NCI-H748 (cell line): ENCODE results near the gene DNAJB9.
"Not testable (repeated sequence)": the region's sequence is repeated elsewhere in the genome, so short reads cannot be mapped to it uniquely, and the experiment has no call there.

ENCODE experiments used
- DNase-seq: peaks from one replicate; lab custom pipeline; 2025; ENCODE audit not compliant: unreplicated experiment; lab: John Stamatoyannopoulos, UW

The DNAJB9 gene

DNA sequence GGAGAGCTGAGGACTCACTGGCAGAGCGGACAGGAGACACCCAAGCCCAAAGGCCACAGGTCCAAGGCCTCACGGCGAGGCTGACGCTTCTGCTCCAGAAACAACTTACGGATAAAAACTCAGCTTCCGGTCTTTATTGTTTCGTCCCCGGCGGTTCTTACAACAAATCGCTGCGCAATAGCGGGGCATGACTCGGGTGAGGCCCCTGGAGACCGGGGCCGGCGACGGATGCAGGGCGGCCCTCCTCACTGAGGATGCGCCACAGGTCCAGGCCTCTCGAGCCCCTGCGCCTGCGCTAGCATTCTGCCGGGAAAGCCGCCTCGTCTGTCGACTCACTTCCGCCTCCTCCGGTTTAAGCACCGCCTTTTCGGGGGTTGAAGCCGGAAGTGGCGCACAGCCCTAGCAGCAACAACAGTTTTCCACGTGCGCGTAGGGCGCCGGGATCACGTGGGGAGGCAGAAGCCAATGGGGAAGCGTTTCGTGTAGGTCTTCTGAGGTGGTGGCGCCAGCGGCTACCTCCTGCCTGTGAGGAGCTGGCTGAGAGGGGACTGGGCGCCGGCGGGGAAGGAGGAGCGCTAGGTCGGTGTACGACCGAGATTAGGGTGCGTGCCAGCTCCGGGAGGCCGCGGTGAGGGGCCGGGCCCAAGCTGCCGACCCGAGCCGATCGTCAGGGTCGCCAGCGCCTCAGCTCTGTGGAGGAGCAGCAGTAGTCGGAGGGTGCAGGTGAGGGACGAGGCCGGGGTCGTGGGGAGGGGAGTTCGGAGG, at the start of gene DNAJB9, which contains the start of gene THAP5:
Gene DNAJB9, plus strand, starts transcription at position 494 of the 765 bp plus-strand sequence. CDS start 1,853 bp downstream, outside the sequence.
Gene THAP5, minus strand, starts transcription at position 326 of the 765 bp plus-strand sequence. Its CDS starts 137 bp downstream, at position 189.
- DNase-seq, result peak; percentile 100

DNA sequence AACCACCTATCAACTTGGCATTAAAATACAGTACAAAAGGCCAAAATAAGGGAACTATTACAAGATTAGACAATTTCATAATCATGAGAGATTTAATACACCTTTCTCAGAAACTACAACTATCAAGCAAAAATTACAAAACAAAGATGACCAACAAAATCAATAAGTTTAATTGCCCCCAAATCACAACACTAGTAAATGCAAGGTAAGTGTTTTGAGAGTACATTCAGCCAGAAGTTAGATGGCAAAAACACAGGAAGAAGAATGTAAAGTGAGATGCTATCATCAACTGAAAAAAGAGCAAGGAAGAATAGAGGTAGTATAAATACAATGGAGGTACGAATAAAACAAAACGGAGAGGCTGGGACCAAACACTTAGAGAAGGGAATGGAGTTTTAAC, 46.9 kb upstream of the DNAJB9 start:
- DNase-seq, result no peak

DNA sequence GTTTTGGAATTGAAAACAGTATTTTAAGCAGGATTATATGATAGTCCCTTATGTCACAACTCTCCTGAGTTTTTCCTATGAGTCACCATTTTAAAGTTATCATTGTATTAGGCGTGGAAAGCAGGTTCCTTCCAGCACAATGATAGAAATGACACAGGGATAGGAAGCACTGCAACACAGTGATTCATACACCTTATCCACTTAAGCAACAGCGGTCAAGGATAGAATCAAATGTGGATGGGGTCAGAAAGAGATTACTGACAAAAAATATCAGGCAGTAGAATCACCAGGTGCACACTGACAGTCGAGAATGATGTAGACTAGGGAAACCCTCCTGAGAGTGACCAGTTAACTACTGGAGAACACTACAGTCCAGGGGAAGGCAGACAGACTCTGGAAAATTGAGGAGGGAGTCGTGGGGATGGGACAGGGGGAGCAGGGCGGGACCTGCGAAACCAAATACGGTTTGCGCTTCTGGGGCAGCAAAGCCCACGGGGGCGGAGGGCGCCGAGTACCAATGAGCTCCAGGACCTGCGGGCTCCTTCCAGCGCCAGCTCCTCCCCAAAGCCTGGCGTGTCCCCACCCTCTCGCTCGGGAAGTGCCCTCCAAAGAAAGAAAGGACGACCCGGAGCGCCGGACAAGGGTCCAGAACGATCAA, 44.2 kb upstream of the DNAJB9 start:
- peak; percentile 91 for DNase-seq

DNA sequence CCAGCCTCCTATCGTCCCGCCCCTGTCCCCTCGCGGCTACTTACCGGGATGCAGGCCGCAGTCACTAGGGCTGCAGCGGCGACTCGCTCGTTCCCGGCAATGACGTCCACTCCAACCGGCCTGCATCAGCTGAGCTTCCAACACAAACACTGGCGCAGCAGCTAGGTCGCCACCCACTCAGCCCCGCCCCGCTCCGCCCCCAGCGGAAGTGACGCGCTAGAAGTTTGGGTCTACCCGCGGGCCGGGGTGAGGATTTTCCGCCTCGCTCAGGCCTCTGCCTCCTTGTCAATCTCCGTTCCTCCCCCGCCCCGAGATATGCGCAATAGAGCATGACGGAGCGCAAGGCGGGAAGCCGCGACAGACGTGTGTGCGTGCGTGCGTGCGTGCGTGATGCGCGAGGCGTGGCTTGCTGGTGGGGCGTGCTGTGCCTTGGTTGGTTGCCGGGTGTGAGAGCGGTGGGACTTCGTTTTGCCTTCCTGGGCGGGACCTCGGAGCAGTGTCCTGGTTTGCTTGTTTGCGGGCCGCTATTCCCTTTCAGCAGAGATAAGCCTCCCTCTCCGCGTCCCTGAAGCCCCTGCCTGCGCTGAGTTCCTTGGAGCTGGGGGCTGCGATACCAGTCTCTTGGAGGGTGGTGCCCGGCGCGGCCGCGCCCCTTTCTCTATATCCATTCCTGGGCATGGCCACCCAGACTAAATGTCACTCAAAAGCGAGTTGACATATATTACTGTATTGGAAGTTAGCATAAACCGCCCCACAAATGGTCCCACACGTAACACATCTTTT, 43.5 kb upstream of the DNAJB9 start, which contains the start of gene PNPLA8:
Gene PNPLA8, minus strand, starts transcription at position 151 of the 783 bp plus-strand sequence. CDS start 10,644 bp downstream, outside the sequence.
- peak; percentile 99 for DNase-seq

DNA sequence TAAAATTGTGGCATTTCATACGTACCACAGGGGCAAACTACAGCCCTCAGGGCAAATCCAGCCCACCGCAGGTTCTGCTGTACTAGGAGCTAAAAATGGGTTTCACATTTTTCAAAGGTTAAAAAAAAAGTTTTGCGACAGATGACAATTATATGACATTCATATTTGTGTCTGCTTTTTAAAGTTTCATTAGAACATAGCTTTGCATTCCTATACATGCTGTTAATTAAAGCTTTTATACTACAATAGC, 43.0 kb upstream of the DNAJB9 start:
- no peak for DNase-seq

DNA sequence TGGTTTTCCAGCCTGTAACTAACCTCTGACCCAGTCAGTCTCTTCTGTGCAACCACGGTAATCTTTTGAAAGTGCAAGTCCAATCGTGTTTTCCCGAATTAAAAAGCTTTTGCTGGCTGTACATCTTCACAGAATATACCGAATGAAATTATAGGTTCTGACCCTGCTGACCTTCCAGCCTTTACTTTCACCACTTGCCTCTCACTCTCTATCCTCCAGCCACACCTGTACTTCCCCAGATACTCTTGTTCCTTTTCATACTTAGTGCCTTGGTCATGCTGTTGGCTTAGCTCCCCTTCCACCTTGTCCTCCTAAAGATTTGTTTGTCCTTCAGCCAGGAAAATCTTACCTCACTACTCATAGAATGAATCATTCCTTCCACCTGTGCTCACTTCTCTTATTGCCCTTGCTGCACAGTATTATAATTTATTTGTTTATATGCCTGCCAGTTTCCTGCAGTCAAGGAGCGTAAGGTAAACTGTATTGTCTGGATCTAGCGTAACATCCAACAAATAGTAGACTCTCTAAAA, 41.4 kb upstream of the DNAJB9 start:
- DNase-seq, result no peak

DNA sequence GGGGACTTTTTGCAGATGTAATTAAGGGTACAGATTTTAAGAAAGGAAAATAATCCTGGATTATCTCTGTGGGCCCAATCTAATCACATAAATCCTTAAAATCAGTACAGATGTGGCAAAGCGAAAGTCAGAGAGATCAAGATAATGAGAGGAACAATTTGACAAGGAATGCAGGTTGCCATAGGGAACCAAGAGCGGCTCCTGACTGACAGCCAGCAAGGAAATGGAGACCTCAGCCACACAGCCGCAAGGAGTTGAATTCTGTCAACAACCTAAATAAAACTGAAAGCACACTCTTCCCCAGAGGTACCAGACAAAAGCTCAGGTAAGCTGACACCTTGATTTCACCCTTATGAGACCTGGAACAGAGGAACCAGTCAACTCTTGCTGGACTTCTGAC, 40.3 kb upstream of the DNAJB9 start:
- DNase-seq, result no peak

DNA sequence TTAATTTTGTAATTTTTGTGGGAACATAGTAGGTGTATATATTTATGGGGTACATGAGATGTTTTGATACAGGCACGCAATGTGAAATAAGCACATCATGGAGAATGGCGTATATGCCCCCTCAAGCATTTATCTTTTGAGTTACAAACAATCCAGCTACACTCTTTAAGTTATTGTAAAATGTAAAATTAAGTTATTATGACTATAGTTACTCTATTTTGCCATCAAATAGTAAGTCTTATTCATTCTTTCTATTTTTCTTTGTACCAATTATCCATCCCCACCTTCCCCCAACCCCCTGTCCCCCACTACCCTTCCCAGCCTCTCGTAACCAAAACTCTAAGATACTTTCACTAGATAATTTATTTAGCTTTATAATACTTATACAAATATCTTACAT, 36.0 kb upstream of the DNAJB9 start:
- no peak for DNase-seq

DNA sequence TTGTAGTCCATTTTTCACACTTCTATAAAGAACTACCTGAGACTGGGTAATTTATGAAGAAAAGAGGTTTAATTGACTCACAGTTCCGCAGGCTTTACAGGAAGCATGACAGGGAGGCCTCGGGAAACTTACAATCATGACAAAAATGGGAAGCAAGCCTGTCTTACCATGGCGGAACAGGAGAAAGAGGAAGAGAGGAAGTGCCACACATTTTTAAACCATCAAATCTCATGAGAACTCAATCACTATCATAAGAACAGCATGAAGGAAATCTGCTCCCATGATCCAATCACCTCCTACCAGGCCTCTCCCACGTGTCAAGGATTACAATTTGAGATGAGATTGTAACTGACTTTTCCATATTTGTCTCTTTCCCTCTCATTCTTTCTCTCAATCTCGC, 34.4 kb upstream of the DNAJB9 start:
- no peak for DNase-seq

DNA sequence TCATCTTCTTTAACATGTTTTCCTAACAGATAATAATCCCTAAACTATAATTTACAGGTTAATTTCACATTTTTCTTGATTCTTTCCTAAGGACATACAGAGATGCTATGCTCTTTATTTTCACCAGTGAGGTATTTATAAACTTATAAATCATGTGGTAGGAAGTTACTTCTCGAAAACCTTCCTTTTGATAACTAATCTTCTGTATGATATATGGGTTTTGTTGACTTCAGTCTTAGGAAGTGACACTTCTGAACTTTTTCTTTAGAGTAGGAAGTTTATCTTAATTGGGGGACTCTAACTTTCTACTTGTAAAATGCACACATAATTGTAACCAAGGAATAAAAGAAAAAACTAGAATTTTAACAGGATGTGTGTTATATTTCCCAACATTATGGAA, 33.9 kb upstream of the DNAJB9 start:
- DNase-seq, result no peak

DNA sequence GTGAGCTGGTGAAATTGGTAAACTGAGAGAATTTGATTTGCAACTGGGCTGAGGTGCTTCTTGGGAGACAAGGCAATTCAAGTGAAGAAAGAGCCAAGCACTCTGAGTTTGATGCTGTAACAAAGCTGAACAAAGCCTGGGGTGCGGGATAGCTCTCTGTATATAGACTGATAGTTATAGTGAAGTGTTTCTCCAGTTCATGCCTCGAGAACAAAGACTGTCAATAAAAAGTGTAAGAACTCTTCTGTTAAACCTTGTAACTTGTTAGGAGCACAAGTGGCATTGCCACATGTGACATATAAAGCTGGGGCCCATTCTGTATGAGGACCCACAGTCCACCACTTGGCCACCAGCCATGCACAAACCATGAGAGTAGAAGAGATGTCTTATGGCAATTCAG, 32.4 kb upstream of the DNAJB9 start:
- DNase-seq, result no peak

DNA sequence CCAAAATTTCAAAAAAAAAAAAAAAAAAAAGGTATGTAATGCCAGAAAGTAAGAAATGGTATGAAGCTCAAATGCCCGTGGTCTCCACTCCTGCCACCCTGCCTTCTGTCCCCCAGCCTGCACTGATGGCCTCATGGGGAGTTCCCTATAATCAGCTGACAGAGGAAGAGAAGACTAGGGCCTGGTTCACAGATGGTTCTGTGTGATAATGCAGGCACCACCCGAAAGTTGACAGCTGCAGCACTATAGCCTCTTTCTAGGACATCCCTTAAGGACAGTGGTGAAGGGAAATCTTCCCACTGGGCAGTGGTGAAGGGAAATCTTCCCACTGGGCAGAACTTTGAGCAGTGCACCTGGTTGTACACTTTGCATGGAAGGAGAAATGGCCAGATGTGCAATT, 31.4 kb upstream of the DNAJB9 start:
- not testable (repeated sequence) for DNase-seq

DNA sequence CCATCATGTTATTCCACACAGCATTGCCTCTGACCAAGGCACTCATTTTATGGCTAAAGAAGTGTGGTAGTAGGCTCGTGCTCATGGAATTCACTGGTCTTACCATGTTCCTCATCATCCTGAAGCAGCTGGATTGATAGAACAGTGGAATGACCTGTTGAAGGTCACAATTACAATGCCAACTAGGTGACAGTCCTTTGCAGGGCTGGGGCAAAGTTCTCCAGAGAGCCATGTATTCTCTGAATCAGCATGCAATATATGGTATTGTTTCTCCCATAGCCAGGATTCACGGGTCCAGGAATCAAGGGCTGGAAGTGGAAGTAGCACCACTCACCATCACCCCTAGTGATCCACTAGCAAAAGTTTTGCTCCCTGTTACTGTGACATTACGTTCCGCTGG, 31.0 kb upstream of the DNAJB9 start:
- DNase-seq, result not testable (repeated sequence)

DNA sequence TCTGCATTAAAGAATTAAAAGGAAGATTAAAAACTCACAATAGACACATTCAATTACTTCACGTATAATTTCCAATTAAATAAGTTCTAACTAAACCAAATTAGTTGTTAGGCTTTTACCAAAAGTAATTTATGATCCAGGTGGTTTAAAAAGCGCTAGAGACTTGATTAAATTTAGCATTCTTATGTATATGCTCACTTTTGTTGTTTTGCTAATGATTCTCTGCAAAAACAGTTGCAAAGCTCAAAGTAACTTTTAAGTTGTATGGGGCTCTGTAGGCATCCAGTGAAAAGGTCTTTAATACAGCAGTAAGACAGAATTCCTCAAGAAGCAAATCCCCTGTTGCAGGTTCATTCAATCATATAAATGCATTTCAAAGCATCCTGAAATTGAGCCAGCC, 28.2 kb upstream of the DNAJB9 start:
- no peak for DNase-seq

DNA sequence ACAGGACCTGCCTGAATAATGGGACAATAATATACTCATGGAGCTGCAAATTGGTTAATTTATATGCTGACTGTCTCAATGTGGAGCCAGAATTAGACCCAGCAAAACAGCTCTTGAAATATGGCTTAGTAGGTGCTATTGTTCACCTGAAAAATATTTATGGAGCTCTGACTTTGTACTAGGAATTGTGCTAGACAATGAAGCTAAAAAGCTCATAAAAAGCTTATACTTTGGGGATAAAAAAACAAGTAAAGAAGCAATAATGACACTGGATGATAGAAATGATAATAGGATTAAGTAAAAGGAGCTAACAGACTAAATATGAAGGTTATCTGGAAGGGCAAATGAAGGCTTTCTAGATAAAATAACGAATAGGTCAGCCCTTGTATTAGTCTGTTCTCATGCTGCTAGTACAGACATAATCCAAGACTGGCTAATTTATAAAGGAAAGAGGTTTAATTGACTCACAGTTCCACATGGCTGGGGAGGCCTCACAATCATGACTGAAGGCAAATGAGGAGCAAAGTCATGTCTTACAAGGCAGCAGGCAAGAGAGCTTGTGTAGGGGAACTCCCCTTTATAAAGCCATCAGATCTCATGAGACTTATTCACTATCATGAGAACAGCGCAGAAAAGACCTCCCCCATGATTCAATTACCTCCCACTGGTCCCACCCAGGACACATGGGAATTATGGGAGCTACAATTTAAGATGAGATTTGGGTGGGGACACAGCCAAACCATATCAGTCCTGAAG, 21.4 kb upstream of the DNAJB9 start:
- DNase-seq, result not testable (repeated sequence)

DNA sequence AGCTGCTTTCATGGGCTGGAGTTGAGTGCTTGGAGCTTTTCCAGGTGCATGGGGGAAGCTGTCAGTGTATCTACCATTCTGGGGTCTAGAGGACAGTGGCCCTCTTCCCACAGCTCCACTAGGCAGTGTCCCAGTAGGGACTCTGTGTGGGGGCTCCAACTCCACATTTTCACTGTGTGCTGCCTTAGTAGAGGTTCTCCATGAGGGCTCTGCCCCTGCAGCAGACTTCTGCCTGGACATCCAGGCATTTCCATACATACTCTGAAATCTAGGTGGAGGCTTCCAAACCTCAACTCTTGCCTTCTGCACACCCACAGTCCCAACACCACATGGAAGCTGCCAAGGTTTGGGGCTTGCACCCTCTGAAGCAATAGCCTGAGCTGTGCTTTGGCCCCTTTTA, 13.0 kb upstream of the DNAJB9 start:
- DNase-seq, result not testable (repeated sequence)

DNA sequence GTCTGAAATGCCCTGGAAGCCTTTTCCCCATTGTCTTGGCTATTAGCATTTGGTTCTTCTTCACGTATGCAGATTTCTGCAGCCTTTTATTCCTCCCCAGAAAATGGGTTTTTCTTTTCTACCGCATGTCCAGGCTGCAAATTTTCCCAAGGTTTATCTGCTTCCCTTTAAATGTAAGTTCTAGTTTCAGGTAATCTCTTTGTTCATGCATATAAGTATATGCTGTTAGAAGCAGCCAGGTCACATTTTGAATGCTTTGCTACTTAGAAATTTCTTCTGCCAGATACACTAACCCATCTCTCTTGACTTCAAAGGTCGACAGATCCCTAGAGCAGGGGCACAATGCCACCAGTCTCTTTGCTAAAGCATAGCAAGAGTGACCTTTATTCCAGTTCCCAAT, 12.5 kb upstream of the DNAJB9 start:
- DNase-seq, result no peak

DNA sequence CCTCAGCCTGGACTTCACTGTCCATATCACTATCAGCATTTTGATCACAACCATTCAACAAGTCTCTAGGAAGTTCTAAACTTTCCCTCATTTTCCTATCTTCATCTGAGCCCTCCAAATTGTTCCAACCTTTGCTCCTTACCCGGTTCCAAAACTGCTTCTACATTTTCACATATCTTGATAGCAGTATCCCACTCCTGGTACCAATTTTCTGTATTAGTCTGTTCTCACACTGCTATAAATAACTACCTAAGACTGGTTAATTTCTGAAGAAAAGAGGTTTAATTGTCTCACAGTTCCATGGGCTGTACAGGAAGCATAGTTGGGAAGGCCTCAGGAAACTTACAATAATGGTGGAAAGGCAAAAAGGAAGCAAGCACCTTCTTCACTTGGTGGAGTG, 12.1 kb upstream of the DNAJB9 start:
- no peak for DNase-seq

DNA sequence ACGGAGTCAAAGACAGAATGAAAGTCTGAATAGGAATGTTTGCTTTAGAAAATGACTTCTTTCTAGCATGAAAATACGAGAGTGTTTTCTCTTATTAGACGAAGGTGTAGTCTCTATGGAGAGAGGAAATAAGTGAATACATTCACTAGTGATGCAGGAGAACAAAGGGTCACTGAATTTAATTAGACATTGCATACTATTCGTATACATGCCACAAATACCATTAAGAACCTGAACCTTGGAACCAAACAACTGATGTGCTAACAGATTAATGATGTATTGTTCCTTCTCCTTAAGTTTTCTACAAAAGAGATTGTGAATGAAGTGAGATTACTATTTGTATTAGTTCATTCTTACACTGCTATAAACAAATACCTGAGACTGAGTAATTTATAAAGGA, 10.4 kb upstream of the DNAJB9 start:
- no peak for DNase-seq

DNA sequence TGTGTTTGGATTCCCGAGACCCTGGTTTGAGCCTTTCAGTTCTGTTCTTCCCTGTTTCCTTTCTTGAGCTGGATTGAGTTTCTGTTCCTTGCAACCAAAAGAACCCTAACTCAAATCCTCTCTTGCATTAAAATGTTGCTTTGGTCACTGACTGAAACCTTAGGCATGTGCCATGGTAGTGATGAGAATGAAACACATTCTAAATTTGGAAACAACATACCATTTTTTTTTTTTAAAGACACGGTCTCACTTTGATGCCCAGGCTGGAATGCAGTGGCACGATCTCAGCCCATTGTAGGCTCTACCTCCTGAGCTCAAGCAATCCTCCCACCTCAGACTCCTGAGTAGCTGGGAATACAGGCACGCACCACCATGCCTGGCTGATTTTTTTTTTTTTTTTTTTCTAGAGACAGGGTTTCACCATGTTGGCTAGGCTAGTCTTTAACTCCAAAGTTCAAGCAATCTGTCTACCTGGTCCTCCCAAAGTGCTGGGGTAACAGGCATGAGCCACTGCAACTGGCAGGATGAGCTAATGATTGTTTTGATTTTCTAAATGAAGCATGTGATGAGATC, 8.5 kb upstream of the DNAJB9 start:
- no peak for DNase-seq

DNA sequence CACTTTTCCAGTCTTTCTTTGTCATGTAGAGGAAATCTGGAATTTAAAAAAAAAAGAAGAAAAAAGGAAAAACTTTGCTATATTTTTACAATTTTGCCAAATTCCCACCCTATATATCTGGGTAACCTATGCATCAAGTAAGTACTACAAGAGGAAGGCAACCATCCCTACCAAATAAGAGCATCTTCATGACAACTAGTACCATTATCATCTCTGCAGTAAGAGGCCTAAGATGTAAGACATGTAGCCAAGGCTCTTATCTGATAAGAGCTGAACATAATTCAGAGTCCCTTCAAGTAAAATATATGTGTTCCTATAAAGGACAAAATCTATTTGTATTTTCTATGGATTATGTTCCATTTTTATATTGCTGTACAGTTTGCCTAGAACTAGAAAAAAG, 3.7 kb upstream of the DNAJB9 start:
- no peak for DNase-seq
